HG03060 (cell line): ENCODE measurements around the gene ULBP1.
"Not testable (repeated sequence)": the region's sequence is repeated elsewhere in the genome, so short reads cannot be mapped to it uniquely, and the experiment has no call there.

Experiments
- ATAC-seq: cut with Tn5 transposase; IDR thresholded peaks from one replicate; pipeline ENCODE4 v1.9.1; 2021; ENCODE audit warnings: low read depth, moderate number of reproducible peaks; ENCODE audit not compliant: unreplicated experiment

ULBP1 gene

GRCh38 chr6:149951096-149951495, 12.6 kb upstream of the ULBP1 start:
- ATAC-seq: no peak

GRCh38 chr6:149951626-149952025, 12.1 kb upstream of the ULBP1 start:
- no peak for ATAC-seq

- not testable (repeated sequence) for ATAC-seq
Measured at GRCh38 chr6:149953390-149953789, 10.4 kb upstream of the ULBP1 start.

GRCh38 chr6:149953934-149954327, 9.8 kb upstream of the ULBP1 start:
- ATAC-seq: not testable (repeated sequence)

GRCh38 chr6:149954328-149954983, 9.3 kb upstream of the ULBP1 start:
- ATAC-seq: not testable (repeated sequence)

GRCh38 chr6:149954984-149955653, 8.6 kb upstream of the ULBP1 start:
- not testable (repeated sequence) for ATAC-seq

GRCh38 chr6:149955654-149956317, 8.0 kb upstream of the ULBP1 start:
- ATAC-seq: not testable (repeated sequence)

- not testable (repeated sequence) for ATAC-seq
Measured at GRCh38 chr6:149958124-149958523, 5.6 kb upstream of the ULBP1 start.

- ATAC-seq: not testable (repeated sequence)
Measured at GRCh38 chr6:149959806-149960205, 3.9 kb upstream of the ULBP1 start.

- no peak for ATAC-seq
Measured at GRCh38 chr6:149960488-149960887, 3.3 kb upstream of the ULBP1 start.

GRCh38 chr6:149961728-149962425, 1.9 kb upstream of the ULBP1 start:
- ATAC-seq: no peak

- ATAC-seq: no peak
Measured at GRCh38 chr6:149962461-149963211, 1.1 kb upstream of the ULBP1 start.

GRCh38 chr6:149963212-149963461, 606 bp upstream of the ULBP1 start:
- ATAC-seq: no peak

GRCh38 chr6:149964308-149965193, 808 bp downstream of the ULBP1 start:
- ATAC-seq: no peak

GRCh38 chr6:149965194-149966020, 1.7 kb downstream of the ULBP1 start:
- ATAC-seq: no peak

GRCh38 chr6:149966319-149966718, 2.6 kb downstream of the ULBP1 start:
- ATAC-seq: not testable (repeated sequence)

GRCh38 chr6:149967591-149967990, 3.8 kb downstream of the ULBP1 start:
- no peak for ATAC-seq

- not testable (repeated sequence) for ATAC-seq
Measured at GRCh38 chr6:149967999-149968398, 4.3 kb downstream of the ULBP1 start.

GRCh38 chr6:149968909-149969308, 5.2 kb downstream of the ULBP1 start:
- not testable (repeated sequence) for ATAC-seq
